Epithelial cell of esophagus (primary cell): Measurements from ENCODE around the gene TMEM196.
A peak's percentile ranks its signal among the peaks of the same experiment; 100 is the strongest.

Experiments
- DNase-seq: peaks from one replicate; pipeline ENCODE4 v3.0.0; 2010; ENCODE audit warnings: low read depth
- H3K4me3 ChIP-seq: 2 replicates; pipeline ENCODE4 v1.5.1; 2011; ENCODE audit warnings: mild to moderate bottlenecking, low read length, control low read depth
- CTCF ChIP-seq: IDR thresholded peaks from 2 replicates; pipeline ENCODE4 v1.5.1; 2011; ENCODE audit warnings: low read depth, mild to moderate bottlenecking, low read length, control low read depth, inconsistent platforms; ENCODE audit not compliant: insufficient read depth; ENCODE audit errors: missing control alignments

TMEM196 gene

GRCh38 chr7:19776981-19777380, 3.6 kb upstream of the TMEM196 start:
- no peak for DNase-seq
- no peak overlapping the region for H3K4me3 ChIP-seq
- no peak for TF ChIP-seq CTCF

GRCh38 chr7:19775578-19775977, 2.2 kb upstream of the TMEM196 start:
- no peak for DNase-seq
- H3K4me3 ChIP-seq: no peak overlapping the region
- no peak for TF ChIP-seq CTCF

GRCh38 chr7:19772306-19772705, 1.1 kb downstream of the TMEM196 start:
- H3K4me3 ChIP-seq: peak overlapping the region; percentile 31
- DNase-seq: peak; percentile 59
- no peak for TF ChIP-seq CTCF

- no peak overlapping the region for H3K4me3 ChIP-seq
- TF ChIP-seq CTCF: no peak
- no peak for DNase-seq
These were observed 10.8 kb downstream of the TMEM196 start for GRCh38 chr7:19762631-19763030.

- no peak overlapping the region for H3K4me3 ChIP-seq
- TF ChIP-seq CTCF: peak; percentile 64
- peak; percentile 52 for DNase-seq
These were observed 18.8 kb downstream of the TMEM196 start for GRCh38 chr7:19754521-19755116.

GRCh38 chr7:19752020-19752419, 21.4 kb downstream of the TMEM196 start:
- no peak overlapping the region for H3K4me3 ChIP-seq
- no peak for TF ChIP-seq CTCF
- DNase-seq: no peak

GRCh38 chr7:19749658-19750057, 23.8 kb downstream of the TMEM196 start:
- no peak overlapping the region for H3K4me3 ChIP-seq
- no peak for TF ChIP-seq CTCF
- peak; percentile 73 for DNase-seq
